NCI-H526 (cell line): ENCODE measurements around the gene CD6.
"Not testable (repeated sequence)": the region's sequence is repeated elsewhere in the genome, so short reads cannot be mapped to it uniquely, and the experiment has no call there.

Source experiments
- DNase-seq, 2 experiments: peaks; one replicate each; lab custom pipeline; 2025; lab: John Stamatoyannopoulos, UW

Gene CD6

DNA sequence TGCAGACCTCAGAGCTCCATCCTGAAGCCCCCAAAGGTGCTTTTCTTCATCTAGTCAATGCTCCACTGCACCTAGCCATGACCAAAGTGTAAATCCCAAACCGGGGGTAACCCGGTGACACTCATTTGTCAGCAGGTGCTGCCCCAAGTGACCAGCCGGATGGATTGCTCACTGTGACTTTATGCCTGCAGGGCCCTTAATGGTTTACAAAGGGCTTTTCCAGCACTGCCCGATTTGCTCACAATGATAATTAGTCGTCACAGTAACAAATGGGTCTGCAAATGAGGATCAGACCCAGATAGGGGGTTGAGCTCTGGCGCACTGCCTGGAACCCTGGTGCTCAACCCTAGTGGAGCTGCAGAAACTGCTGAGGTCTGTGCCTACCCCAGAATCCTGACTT is 85.1 kb downstream of the CD6 start:
- no peak for DNase-seq

DNA sequence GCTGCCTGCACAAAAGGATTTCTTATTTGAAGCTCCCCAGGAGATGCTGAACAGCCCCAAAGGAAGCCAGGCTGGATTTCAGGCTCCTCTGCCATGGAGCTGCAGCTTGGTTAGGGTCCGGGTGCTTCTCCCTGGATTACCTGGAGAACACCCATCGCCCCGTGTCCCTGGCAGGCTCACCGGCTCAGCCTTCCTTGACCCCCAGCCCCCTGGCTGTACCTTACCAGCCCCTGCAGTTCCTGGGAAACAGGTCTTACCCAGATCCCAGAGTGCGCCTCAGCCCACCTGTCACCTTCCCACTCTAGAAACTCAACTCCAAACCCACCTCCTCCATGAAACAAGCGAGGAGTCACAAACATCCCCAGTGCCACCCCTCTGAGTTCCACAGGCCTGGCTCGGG is 85.5 kb downstream of the CD6 start:
- no peak for DNase-seq

DNA sequence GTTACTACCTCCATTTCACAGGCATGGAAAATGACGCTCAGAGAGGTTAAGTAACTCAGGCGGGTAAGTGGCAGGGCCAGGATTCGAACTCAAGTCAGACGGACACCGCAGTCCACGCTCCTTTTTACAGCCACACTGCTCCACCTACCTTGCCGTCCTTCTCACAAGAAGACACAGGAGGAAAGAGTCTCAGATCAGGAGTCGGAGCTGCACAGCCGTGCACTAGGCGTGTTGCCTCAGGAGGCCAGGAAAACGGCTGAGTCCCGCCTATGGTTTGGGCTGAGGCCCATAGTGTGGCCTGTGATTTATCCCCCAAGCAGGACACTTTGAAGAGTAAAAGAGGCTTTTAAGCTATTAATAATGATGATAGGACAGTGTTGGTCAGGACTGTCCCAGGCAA is 86.1 kb downstream of the CD6 start:
- DNase-seq, result no peak

DNA sequence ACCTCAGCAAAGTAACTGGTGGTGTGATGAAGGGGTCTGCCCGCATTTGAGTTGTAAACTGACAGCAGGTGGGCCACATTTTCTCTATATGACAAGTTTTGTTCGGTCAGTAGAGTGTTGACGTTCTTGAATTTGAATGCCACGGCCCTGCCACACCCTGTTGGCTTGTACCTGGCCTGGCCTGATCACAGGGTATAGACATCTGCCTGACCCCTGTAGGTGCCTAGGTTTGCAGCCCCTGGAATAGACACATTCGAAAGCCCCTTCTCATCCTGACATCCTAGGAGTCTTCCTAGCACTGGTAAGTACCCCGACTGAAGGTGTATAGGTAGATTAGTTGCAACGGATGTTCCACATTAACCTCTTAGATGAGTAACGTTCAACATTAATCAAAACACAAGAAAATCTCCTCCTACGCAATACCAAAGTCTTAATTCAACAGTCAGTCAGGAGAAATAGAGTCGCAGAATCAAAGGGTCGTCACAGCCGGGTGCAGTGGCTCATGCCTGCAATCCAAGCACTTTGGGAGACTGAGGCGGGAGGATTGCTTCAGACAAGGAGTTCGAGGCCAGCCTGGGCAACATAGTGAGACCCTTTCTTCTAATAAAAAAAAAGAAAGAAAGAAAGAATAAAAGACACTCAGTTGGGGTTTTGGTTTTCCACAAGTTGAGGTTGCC is 87.2 kb downstream of the CD6 start:
- no peak for DNase-seq

DNA sequence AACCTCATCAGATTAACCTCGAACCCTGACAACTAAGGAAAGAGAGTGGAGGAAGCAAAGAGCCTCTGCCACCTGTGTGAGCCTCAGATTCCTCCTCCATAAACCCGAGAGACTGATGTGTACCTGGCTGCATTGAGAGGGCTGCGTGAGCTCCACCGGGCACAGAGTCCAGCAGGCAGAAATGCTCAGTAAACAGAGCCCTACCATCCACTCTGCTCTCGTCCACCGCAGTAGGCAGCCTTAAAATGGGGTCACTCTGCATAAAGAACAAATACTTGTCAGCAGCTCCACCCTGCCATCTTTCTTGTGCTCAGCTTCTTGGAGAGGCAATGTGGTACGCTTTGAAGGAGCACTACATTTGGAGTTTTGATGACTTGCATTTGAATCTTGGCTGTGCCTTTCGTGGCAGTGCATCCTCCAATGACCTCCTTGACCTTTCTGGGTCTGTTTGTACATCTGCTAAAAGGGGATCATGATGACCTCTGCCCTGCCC is 87.8 kb downstream of the CD6 start:
- no peak for DNase-seq

DNA sequence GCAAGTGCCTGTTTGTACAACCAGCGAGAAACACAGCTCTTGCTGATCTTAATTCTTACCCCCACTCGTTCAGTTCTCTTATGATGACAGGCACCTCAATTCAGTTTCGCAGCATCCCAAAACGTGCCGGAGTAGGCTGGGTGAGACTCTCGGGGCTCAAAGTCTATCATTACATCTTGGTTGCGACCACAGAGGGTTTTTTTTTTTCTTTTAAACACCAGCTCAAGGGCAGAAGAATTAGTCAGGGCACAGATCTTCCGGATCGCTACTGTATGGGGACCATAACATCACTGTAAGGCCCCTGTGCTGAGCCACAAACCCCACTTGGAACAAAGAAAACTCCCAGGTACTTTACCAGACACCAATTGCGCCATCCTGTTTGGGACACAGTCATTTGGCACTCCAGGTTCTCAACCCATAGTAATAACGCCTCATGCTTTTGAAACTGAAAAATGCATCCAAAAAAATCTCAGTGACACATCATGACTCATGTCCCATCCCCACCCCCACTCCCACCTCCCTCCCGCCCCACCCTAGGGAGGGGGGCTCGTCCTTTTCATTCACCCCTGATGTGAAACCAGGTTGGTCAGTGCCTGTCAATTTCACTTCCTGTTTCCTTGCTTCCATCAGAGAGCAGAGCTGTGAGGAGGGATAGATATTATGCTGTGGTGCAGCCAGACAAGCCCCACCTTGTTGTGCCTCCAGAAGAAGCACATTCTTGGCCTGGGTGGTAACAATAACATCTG is 89.8 kb downstream of the CD6 start:
- DNase-seq, result no peak

DNA sequence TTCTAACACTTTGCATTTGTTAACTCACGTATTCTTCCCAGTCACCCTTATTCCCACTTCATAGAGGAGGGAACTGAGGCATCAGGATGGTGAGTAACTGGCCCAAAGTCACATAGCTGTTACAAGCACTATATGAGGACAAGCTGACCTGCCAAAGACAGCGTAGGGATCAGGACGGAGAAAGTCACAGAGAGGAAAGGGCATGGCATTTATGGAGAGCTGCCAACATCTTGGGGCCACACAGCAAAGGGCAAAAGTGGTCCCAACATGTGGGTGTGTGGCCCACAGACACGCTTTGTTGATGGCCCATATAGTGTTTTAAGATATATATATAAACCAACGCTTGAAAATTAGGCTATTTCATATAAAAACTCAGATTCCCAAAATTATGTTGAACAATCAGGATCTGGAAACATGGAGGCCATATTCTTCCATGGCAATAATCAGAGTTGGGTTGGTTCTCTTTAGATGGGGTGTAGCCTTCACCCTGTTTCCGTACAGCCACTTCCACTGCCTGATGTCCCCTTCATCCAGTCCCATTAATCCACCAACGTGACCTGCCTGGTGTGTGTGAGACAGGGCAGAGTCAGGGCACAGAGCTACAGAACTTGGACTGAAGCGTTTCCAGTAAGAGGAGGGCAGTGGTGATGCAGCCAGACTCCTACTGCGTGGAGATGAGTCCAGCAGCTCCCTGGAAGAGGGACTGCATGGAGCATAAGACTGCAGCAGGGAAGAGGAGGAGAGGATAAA is 90.9 kb downstream of the CD6 start:
- no peak for DNase-seq

DNA sequence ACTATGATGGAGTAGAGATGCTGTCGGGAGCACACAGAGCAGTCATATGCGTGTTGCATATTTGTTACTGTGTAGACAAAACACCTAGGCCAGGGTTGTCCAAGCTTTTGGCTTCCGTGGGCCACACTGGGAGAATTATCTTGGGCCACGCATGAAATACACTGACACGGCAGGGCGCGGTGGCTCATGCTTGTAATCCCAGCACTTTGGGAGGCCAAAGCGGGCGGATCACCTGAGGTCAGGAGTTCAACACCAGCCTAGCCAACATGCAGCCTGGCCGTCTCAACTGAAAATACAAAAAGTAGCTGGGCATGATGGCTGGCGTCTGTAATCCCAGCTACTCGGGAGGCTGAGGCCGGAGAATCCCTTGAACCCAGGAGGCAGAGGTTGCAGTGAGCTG is 93.8 kb downstream of the CD6 start:
- DNase-seq, result not testable (repeated sequence)

DNA sequence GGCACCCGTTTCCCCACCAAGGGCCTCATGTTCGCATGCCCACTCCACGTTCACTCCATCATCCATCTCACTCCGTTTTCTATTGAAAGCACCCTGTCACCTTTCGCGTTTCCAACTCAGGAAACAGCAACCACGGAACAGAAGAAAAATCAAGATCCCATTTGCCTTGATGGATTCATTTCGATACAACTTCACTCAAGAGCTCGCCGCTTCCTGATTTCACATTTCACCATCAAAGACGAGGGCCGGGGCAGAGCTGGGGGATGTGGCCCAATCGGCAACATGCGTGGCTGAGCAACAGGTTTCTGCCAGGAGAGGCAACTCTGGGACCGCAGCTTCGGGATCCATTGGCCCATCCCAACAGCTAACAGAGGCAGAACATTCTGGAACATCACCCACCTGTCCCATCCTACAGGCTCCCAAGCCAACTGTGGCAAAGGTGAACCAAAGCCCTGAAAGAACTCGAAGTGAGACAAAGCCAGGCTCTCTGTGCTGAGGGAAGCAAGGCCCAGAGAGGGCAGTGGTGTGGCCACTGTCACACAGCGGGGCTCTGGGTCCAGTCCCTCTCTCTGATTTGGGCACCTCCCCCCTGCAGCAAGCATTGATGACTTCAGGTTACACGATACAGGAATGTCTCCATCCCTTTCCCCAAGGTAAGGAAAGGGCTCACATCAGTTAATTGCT is 94.6 kb downstream of the CD6 start:
- no peak for DNase-seq

DNA sequence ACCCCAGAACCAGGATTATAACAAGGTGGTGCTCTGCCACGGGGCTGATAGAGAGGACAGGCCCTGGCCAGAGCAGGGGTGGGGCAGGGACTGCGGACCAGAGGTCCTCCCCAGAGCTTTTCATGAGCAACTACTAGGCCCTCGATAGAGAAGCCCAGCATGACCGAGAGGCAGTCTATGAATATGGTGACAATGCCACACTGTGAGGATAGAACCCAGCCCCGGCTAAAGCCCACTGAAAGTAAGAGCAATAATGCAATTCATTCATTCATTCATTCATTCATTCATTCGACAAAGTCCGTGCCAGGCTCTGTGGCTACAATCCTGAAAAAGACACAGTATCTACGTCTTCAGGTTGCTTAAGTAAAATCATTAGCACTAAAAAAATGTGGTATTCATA is 95.2 kb downstream of the CD6 start:
- no peak for DNase-seq

DNA sequence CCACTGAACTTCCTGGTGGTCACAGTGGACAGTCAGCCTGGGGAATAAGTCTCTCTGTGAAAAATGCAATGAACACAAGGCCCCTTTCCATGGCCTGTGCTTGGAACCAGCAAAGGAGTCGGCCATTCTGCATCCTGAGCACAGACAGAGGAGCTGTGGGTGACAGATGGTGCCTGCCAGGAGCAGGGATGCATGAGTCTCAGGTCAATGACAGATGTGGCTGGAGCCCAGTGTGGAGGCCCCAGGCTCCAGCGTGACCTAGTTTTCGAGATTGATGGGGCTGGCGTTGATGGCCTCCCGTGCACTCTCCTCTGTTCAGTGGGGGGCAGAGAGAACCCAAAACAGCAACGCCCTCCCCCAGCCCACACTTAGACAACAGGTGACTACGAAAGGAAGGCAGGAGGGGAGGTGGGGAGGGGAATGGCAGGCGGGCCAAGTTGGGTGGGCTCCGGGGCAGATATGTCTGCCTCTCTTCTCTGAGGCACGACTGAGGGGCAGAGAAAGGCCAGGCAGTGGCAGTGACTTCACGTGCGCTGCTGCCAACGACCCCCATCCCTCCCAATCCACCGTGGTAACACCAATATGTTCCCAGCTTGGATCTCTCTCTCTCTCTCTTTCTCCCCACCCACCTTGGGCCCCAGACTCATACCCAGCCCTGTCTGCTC is 96.4 kb downstream of the CD6 start:
- DNase-seq, result no peak

DNA sequence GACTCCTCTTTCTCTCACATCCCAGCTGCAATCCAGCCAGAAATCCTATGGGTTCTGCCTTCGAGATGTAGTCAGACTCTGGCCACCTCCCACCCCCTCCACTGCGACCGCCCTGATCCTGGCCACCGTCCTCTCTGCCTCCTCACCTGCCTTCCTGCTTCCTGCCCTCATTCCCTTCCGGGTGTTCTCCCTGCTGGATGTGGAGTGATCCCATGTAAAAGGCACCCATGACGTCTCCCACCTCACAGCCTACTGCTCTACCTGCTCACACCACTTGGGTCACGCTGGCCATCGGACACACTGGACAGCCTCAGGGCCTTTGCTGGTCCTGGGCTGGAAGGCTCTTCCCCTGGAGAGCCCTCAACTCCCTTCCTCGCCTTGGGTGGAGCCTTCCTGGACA is 97.1 kb downstream of the CD6 start:
- no peak for DNase-seq

DNA sequence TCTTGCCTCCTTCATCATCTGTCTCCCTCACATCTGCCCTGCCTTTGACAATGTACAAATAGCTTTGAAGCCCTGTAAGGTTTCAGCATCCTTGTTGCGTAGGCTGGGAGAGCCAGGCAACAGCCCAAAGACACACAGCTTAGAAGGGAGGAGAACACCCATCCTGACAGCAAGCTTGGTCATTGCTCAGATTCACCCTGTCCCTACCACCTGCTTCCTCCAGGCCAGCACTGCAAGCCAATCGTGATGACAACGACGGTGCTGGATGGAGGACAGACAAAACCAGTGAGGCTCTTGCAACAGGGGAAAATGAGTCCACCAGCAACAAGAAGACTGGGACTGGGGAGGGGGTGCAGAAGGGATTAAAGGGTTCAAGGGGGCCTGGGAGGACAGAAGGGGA is 97.9 kb downstream of the CD6 start:
- DNase-seq, result no peak
